Mesenchymal stem cell (in vitro differentiated cells and primary cell): Measurements from ENCODE around the gene TTYH1.
"Not testable (repeated sequence)": the region's sequence is repeated elsewhere in the genome, so short reads cannot be mapped to it uniquely, and the experiment has no call there.

Source experiments
- DNase-seq: peaks from one replicate; pipeline ENCODE4 v3.0.0-alpha.2; 2013
- H2AFZ ChIP-seq: one replicate; pipeline ENCODE4 v1.6.1; 2013; ENCODE audit warnings: low read depth, mild to moderate bottlenecking, control low read depth, inconsistent platforms, low read length, moderate library complexity
- H2AK5ac ChIP-seq: 2 replicates; pipeline ENCODE4 v1.6.1; 2013; ENCODE audit warnings: low read length, moderate library complexity, mild to moderate bottlenecking, inconsistent platforms; ENCODE audit not compliant: severe bottlenecking
- H2BK120ac ChIP-seq: one replicate; pipeline ENCODE4 v1.6.1; 2013; ENCODE audit warnings: low read depth, mild to moderate bottlenecking, inconsistent platforms, low read length, moderate library complexity
- H2BK12ac ChIP-seq, 2 experiments: one replicate each; pipeline ENCODE4 v1.6.1; 2013; ENCODE audit warnings: inconsistent platforms in 2 of 2, low read length in 2 of 2, mild to moderate bottlenecking in 2 of 2, moderate library complexity in 2 of 2, control low read depth in 1 of 2
- H2BK15ac ChIP-seq: one replicate; pipeline ENCODE4 v1.6.1; 2013; ENCODE audit warnings: mild to moderate bottlenecking, low read depth, inconsistent platforms; ENCODE audit not compliant: poor library complexity, severe bottlenecking
- H2BK5ac ChIP-seq: 2 replicates; pipeline ENCODE4 v1.6.1; 2013; ENCODE audit warnings: low read depth, mild to moderate bottlenecking, low read length, control low read depth, inconsistent platforms; ENCODE audit not compliant: poor library complexity, severe bottlenecking
- H3K14ac ChIP-seq, 2 experiments: one replicate each; pipeline ENCODE4 v1.6.1; 2013; ENCODE audit warnings: inconsistent platforms in 2 of 2, low read length in 2 of 2, control low read depth in 1 of 2, mild to moderate bottlenecking in 1 of 2, moderate library complexity in 1 of 2
- H3K18ac ChIP-seq, 2 experiments: one replicate each; pipeline ENCODE4 v1.6.1; 2013; ENCODE audit warnings: inconsistent platforms in 2 of 2, low read length in 2 of 2, control low read depth in 1 of 2, low read depth in 1 of 2, mild to moderate bottlenecking in 1 of 2
- H3K23ac ChIP-seq, 2 experiments: one replicate each; pipeline ENCODE4 v1.6.1; 2013; ENCODE audit warnings: inconsistent platforms in 2 of 2, low read length in 2 of 2, mild to moderate bottlenecking in 2 of 2, moderate library complexity in 2 of 2, control low read depth in 1 of 2
- H3K27ac ChIP-seq: 2 replicates; pipeline ENCODE4 v1.5.1; 2013; ENCODE audit warnings: mild to moderate bottlenecking, moderate library complexity, low read length, control low read depth, inconsistent platforms; ENCODE audit not compliant: poor library complexity, severe bottlenecking
- H3K27me3 ChIP-seq, 2 experiments: 2 replicates each; pipeline versions ENCODE4 v1.6.1 to v1.7.0; 2013; ENCODE audit warnings: low read length in 2 of 2, mild to moderate bottlenecking in 2 of 2, moderate library complexity in 2 of 2, control low read depth in 1 of 2, inconsistent platforms in 1 of 2; ENCODE audit not compliant: control insufficient read depth in 1 of 2, insufficient read depth in 1 of 2
- H3K36me3 ChIP-seq, 2 experiments: 2 replicates each; pipeline versions ENCODE4 v1.6.1 to v1.7.0; 2013; ENCODE audit warnings: low read length in 2 of 2, control low read depth in 1 of 2, inconsistent platforms in 1 of 2, low read depth in 1 of 2, mild to moderate bottlenecking in 1 of 2; ENCODE audit not compliant: insufficient read depth in 2 of 2, control insufficient read depth in 1 of 2
- H3K4ac ChIP-seq, 2 experiments: one replicate each; pipeline ENCODE4 v1.6.1; 2013; ENCODE audit warnings: inconsistent platforms in 2 of 2, low read length in 2 of 2, mild to moderate bottlenecking in 2 of 2, moderate library complexity in 2 of 2, control low read depth in 1 of 2, low read depth in 1 of 2
- H3K4me1 ChIP-seq: 2 replicates; pipeline ENCODE4 v1.6.1; 2013; ENCODE audit warnings: low read depth, low read length, control low read depth; ENCODE audit not compliant: control insufficient read depth, insufficient read depth
- H3K4me2 ChIP-seq: 2 replicates; pipeline ENCODE4 v1.6.1; 2013; ENCODE audit warnings: low read length, mild to moderate bottlenecking, inconsistent platforms; ENCODE audit not compliant: poor library complexity, severe bottlenecking
- H3K4me3 ChIP-seq, 2 experiments: 2 replicates each; pipeline versions ENCODE4 v1.5.1 to v1.7.0; 2013; ENCODE audit warnings: low read length in 2 of 2, mild to moderate bottlenecking in 2 of 2, control low read depth in 1 of 2, low read depth in 1 of 2; ENCODE audit not compliant: insufficient read depth in 1 of 2
- H3K79me1 ChIP-seq: replicated peaks from 2 replicates; pipeline ENCODE4 v1.6.1; 2013; ENCODE audit warnings: mild to moderate bottlenecking, control low read depth, low read length, inconsistent platforms; ENCODE audit not compliant: poor library complexity, severe bottlenecking
- H3K9ac ChIP-seq: 2 replicates; pipeline ENCODE4 v1.7.0; 2013; ENCODE audit warnings: mild to moderate bottlenecking, low read length, moderate library complexity
- H3K9me3 ChIP-seq: 2 replicates; pipeline ENCODE4 v1.7.0; 2013; ENCODE audit warnings: mild to moderate bottlenecking, low read length; ENCODE audit not compliant: control insufficient read depth
- H4K8ac ChIP-seq: one replicate; pipeline ENCODE4 v1.6.1; 2013; ENCODE audit warnings: inconsistent platforms, mild to moderate bottlenecking, low read length, moderate library complexity
- H4K91ac ChIP-seq: one replicate; pipeline ENCODE4 v1.6.1; 2013; ENCODE audit warnings: mild to moderate bottlenecking, low read length, inconsistent platforms
- WGBS: methylation state at CpG from one replicate; pipeline ENCODE4 v1.1.7; 2013; ENCODE audit warnings: mixed read lengths; 5-methylcytosine and 5-hydroxymethylcytosine counted together

TTYH1 gene

DNA sequence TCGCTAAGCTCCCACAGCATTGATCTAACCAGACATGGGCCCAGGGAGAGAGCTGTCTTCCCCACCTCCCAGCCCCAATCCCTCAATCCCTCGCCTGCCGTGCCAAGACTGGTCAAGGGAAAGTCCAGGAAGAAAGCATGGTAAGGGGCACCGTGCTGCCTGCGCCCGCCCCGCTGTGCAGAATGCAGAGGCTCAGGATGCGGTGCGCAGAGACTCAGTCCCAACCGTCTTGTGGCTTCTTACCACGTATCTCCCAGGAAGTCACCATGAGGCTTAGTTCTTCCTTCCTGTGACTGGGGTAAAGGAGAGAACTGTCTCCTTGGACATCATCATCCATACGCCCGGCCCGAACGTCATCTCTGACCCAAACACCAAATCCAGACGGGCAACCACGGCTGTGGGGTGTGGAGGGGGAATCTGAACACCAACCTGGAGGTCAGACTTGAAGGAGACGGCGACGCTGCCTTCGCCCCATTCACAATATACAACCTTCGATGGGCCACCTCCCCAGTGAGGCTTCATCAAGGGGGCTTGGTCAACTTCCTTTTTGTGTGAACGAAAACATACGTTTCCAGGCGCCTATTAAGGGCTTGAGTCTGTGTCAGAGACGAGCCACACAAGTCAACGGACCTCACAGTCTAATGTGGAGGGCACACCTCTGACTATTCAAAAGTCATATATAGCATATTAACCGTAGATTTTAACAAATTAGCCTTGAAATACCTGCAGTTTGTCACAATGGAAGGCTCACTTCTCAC is 39.9 kb upstream of the TTYH1 start:
- H3K9ac ChIP-seq, H4K8ac ChIP-seq, H3K4ac ChIP-seq, H3K27ac ChIP-seq, DNase-seq, H2BK15ac ChIP-seq, H2BK120ac ChIP-seq, H3K4me1 ChIP-seq, H4K91ac ChIP-seq, H3K14ac ChIP-seq, H3K4me3 ChIP-seq, H3K27me3 ChIP-seq, H3K36me3 ChIP-seq, H3K9me3 ChIP-seq, H2BK12ac ChIP-seq, H2AFZ ChIP-seq, H3K79me1 ChIP-seq, H3K23ac ChIP-seq, H2AK5ac ChIP-seq, H2BK5ac ChIP-seq, H3K18ac ChIP-seq, H3K4me2 ChIP-seq: not testable (repeated sequence)
- 86% methylated on average over 23 of the region's 28 CpGs for WGBS

DNA sequence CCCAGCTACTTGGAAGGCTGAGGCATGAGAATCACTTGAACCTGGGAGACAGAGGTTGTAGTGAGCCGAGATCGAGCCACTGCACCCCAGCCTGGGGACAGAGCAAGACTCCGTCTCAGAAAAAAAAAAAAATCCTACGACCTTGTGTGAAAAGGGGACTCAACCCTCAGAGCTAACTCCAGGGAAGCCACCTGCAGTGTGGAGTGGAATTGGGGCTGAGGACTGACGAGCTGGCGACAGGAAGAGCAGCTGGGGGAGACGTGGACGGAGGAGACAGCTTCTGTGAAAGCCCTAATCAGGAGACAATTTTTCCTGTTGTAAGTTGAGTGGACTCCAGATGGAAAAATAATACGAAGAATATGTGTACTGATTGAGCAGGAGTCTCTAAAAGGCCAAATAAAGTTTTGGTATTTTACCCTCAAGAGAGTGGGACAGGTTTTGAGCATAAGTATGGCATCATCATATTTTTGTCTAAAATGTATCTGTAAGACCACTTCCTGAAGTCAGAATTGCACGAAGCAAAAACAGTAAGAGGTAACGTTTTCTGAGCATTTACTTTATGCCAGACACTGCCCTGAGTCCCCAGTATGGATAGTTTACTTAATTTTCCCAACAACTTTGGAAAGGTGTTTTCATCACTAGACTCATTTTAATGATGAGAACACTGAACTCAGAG is 38.5 kb upstream of the TTYH1 start:
- Histone ChIP-seq H3K79me1 (no peaks in the 10 kb centered on the region), H3K18ac (no peak overlapping the region), H2BK5ac (no peak overlapping the region), H3K23ac (no peak overlapping the region), H3K4me3 (no peak overlapping the region), H4K8ac (no peak overlapping the region), H2AK5ac (no peak overlapping the region), H2AFZ (no peak overlapping the region), H3K4me2 (no peak overlapping the region), H2BK15ac (no peak overlapping the region), H3K27me3 (no peaks in the 10 kb centered on the region), H4K91ac (no peak overlapping the region), H3K9me3 (peaks cover 3% of the 10 kb centered on the region), H3K9ac (no peak overlapping the region), H3K4ac (no peak overlapping the region), H2BK120ac (no peak overlapping the region), H2BK12ac (no peak overlapping the region), H3K36me3 (no peaks in the 10 kb centered on the region), H3K27ac (no peak overlapping the region), H3K4me1 (no peaks in the 10 kb centered on the region), H3K14ac (no peak overlapping the region)
- no peak for DNase-seq
- WGBS: 66% methylated on average over 11 of the region's 11 CpGs

DNA sequence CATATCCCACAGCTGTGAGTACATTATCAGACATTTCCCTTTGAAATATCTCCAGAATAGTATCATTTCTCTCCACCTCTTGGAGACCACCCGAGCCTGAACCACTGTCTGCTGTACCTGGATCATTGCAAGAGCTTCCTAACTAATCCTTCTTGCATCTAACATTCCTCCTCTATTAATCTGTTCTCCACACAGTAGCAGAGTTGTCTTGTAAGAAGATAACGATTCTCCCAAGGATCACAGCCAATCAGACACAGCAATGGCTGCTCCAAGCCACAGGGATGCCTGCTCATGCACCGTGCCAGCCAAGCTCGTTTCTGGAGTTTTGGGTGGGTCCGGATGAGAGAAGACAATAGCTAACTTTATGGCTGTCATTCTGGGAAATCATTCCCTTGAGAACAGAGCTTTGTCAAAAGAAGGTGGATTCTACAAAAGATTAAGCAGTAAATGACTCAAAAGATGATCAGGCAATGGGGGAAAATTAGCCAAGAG is 36.0 kb upstream of the TTYH1 start:
- WGBS: 65% methylated on average over 4 of the region's 5 CpGs
- Histone ChIP-seq H4K91ac (no peak overlapping the region), H3K4me2 (no peak overlapping the region), H3K18ac (no peak overlapping the region), H3K4me1 (no peaks in the 10 kb centered on the region), H3K14ac (no peak overlapping the region), H3K9me3 (peaks cover 3% of the 10 kb centered on the region), H3K9ac (no peak overlapping the region), H3K36me3 (no peaks in the 10 kb centered on the region), H2BK15ac (no peak overlapping the region), H3K4me3 (no peak overlapping the region), H3K27ac (no peak overlapping the region), H3K23ac (no peak overlapping the region), H3K4ac (no peak overlapping the region), H2AK5ac (no peak overlapping the region), H2AFZ (no peak overlapping the region), H2BK5ac (no peak overlapping the region), H3K27me3 (no peaks in the 10 kb centered on the region), H4K8ac (no peak overlapping the region), H2BK120ac (no peak overlapping the region), H3K79me1 (no peaks in the 10 kb centered on the region), H2BK12ac (no peak overlapping the region)
- DNase-seq: no peak

DNA sequence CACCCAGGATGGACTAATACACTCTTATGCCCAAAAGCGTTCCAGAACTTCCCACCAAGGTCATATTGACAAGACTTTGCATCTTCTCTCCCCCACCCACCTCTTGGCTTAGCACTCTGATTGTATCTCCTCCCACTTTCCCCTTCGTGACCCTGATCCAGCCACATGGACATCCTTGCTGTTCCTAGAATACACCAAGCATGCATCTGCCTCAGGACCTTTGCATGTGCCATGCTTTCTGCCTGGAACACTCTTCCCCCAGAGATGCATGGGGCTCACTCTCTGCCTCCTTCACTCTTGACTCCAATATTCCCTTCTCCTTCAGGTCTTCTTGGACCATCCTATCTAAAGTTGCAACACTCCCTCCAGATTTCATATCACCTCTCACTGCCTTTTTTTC is 34.4 kb upstream of the TTYH1 start:
- Histone ChIP-seq H2AK5ac (no peak overlapping the region), H2AFZ (no peak overlapping the region), H3K23ac (no peak overlapping the region), H3K4ac (no peak overlapping the region), H3K4me3 (no peak overlapping the region), H3K36me3 (no peaks in the 10 kb centered on the region), H2BK5ac (no peak overlapping the region), H2BK120ac (no peak overlapping the region), H3K4me2 (no peak overlapping the region), H4K91ac (no peak overlapping the region), H4K8ac (no peak overlapping the region), H2BK15ac (no peak overlapping the region), H3K14ac (no peak overlapping the region), H2BK12ac (no peak overlapping the region), H3K9ac (no peak overlapping the region), H3K27me3 (peaks cover 0 to 7% of the 10 kb centered on the region in 2 experiments), H3K79me1 (no peaks in the 10 kb centered on the region), H3K18ac (no peak overlapping the region), H3K9me3 (peaks cover 3% of the 10 kb centered on the region), H3K4me1 (no peaks in the 10 kb centered on the region), H3K27ac (no peak overlapping the region)
- WGBS: 58% methylated on average over 2 of the region's 2 CpGs
- no peak for DNase-seq
